Esophagus muscularis mucosa (tissue), 4 donors: ENCODE data around the gene GNA12.

Experiments
- CTCF ChIP-seq, 3 experiments: fragments of 200-600 bp in 2 of 3; fragments of 450-650 bp in 1 of 3; sonication (generic) in 2 of 3; IDR thresholded peaks; one replicate each; pipeline ENCODE4 v1.5.1; 2017 to 2019; ENCODE audit warnings: antibody characterized with exemption in 3 of 3, mild to moderate bottlenecking in 2 of 3, moderate library complexity in 1 of 3
- EP300 ChIP-seq: sonication (generic); formaldehyde crosslinking; IDR thresholded peaks from one replicate; pipeline ENCODE4 v1.6.1; 2017; ENCODE audit warnings: antibody characterized with exemption
- POLR2A ChIP-seq: fragments of 450-650 bp; IDR thresholded peaks from one replicate; pipeline ENCODE4 v1.6.1; 2017; ENCODE audit warnings: antibody characterized with exemption, moderate library complexity, mild to moderate bottlenecking, low read depth
- POLR2AphosphoS5 ChIP-seq, 2 donors: sonication (generic); formaldehyde crosslinking; IDR thresholded peaks; one replicate each; pipeline ENCODE4 v1.6.1; 2017; ENCODE audit warnings: antibody characterized with exemption in 2 of 2

- TF ChIP-seq CTCF (IDR thresholded peaks at IDR 0.05) (no peak), POLR2A (no peak), EP300 (no peak), POLR2AphosphoS5 (IDR thresholded peaks at IDR 0.05) (no peak)
Observed at GRCh38 chr7:2684501-2684900, 159.6 kb downstream of the GNA12 start.
